ENCODE measurements around the gene TOP2A. TPM values are rescaled to one million over a fixed set of nuclear protein-coding genes. Genes with fewer than 3 reads are reported as not detected.
A peak's percentile ranks its signal among the peaks of the same experiment; 100 is the strongest.
"Not testable (repeated sequence)": the region's sequence is repeated elsewhere in the genome, so short reads cannot be mapped to it uniquely, and the experiment has no call there.

Gene TOP2A
- total RNA-seq, 2 donors from 2014 or later, result 0.31 to 3.7 TPM

- Histone ChIP-seq H3K27me3 (no peaks in the 10 kb centered on the region), H3K4me3 (no peak overlapping the region), H3K4me1 (no peaks in the 10 kb centered on the region), H3K27ac (no peak overlapping the region), H3K36me3 (no peaks in the 10 kb centered on the region), H3K9me3 (no peaks in the 10 kb centered on the region)
- TF ChIP-seq CTCF (IDR thresholded peaks at IDR 0.05), result no peak
- DNase-seq (ENCODE audit: low spot score), result no peak
These were observed 47.8 kb downstream of the TOP2A start for GRCh38 chr17:40369923-40370322.

GRCh38 chr17:40367728-40368127 lies 50.0 kb downstream of the TOP2A start:
- not testable (repeated sequence) for H3K27ac ChIP-seq; H3K4me3 ChIP-seq; DNase-seq (ENCODE audit: low spot score); H3K9me3 ChIP-seq; H3K36me3 ChIP-seq; H3K27me3 ChIP-seq
- H3K4me1 ChIP-seq, result peaks cover 0 to 14% of the 10 kb centered on the region in 2 donors

GRCh38 chr17:40366861-40367518 lies 50.7 kb downstream of the TOP2A start:
- Histone ChIP-seq H3K4me1 (peaks cover 0 to 14% of the 10 kb centered on the region in 2 donors), H3K36me3 (no peaks in the 10 kb centered on the region), H3K27me3 (no peaks in the 10 kb centered on the region), H3K27ac (no peak overlapping the region), H3K9me3 (no peaks in the 10 kb centered on the region), H3K4me3 (no peak overlapping the region)
- no peak for DNase-seq (ENCODE audit: low spot score)
- TF ChIP-seq CTCF (IDR thresholded peaks at IDR 0.05), result no peak

- DNase-seq (ENCODE audit: low spot score), result no peak
- no peaks in the 10 kb centered on the region for H3K9me3 ChIP-seq
- H3K4me3 ChIP-seq, result no peak overlapping the region
- H3K36me3 ChIP-seq, result no peaks in the 10 kb centered on the region
- H3K27ac ChIP-seq, result no peak overlapping the region
- no peaks in the 10 kb centered on the region for H3K27me3 ChIP-seq
- no peak for TF ChIP-seq CTCF (IDR thresholded peaks at IDR 0.05)
- peaks cover 0 to 14% of the 10 kb centered on the region in 2 donors for H3K4me1 ChIP-seq
These were observed 51.4 kb downstream of the TOP2A start for GRCh38 chr17:40366076-40366860.

GRCh38 chr17:40364906-40365305 lies 52.8 kb downstream of the TOP2A start:
- H3K4me1 ChIP-seq, result peaks cover 0 to 14% of the 10 kb centered on the region in 2 donors
- no peak overlapping the region for H3K4me3 ChIP-seq
- no peaks in the 10 kb centered on the region for H3K36me3 ChIP-seq
- TF ChIP-seq CTCF (IDR thresholded peaks at IDR 0.05), result no peak
- no peak for DNase-seq (ENCODE audit: low spot score)
- no peaks in the 10 kb centered on the region for H3K27me3 ChIP-seq
- H3K27ac ChIP-seq, result no peak overlapping the region
- no peaks in the 10 kb centered on the region for H3K9me3 ChIP-seq

GRCh38 chr17:40364121-40364861 lies 53.4 kb downstream of the TOP2A start, which contains the start of gene GJD3:
TSS of gene GJD3 (minus strand) at chr17:40364737. CDS start at chr17:40363815, 922 bp downstream.
- no peak for TF ChIP-seq CTCF (IDR thresholded peaks at IDR 0.05)
- Histone ChIP-seq H3K4me1 (peaks cover 0 to 14% of the 10 kb centered on the region in 2 donors), H3K36me3 (no peaks in the 10 kb centered on the region), H3K4me3 (peak within 1 kb of the TSS; percentile 36 to 57), H3K27ac (no peak within 1 kb of the TSS), H3K9me3 (no peaks in the 10 kb centered on the region), H3K27me3 (no peaks in the 10 kb centered on the region)
- DNase-seq (ENCODE audit: low spot score), result no peak

Data from right atrium auricular region (tissue), 2 donors.